GM21619 (cell line): ENCODE measurements around the gene CDKL5.
"Not testable (repeated sequence)": the region's sequence is repeated elsewhere in the genome, so short reads cannot be mapped to it uniquely, and the experiment has no call there.

Source experiments
- ATAC-seq: cut with Tn5 transposase; IDR thresholded peaks from one replicate; pipeline ENCODE4 v1.9.1; 2021; ENCODE audit not compliant: unreplicated experiment

The CDKL5 gene

DNA sequence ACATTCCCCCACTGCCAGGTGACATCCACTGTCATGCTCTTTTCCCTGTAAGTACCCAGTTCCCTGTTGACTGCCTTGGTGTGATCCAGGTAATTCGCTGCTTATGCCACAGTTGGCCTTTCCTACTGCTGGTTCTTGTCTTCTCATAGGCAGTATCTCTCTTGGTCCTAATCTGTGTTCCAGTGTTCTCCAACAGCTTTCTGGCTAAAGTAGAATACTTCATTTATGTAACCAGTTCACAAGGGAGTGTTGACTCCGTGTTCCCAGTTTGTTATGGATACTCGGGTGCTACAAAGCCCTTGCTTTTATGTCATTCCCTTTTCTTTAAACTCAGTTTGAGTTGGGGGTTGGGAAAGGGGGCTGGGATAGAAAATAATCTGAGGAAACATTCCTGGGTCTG lies 148.1 kb downstream of the CDKL5 start:
- ATAC-seq = no peak

- no peak for ATAC-seq
Measured at GRCh38 chrX:18574591-18574990, 149.2 kb downstream of the CDKL5 start.

DNA sequence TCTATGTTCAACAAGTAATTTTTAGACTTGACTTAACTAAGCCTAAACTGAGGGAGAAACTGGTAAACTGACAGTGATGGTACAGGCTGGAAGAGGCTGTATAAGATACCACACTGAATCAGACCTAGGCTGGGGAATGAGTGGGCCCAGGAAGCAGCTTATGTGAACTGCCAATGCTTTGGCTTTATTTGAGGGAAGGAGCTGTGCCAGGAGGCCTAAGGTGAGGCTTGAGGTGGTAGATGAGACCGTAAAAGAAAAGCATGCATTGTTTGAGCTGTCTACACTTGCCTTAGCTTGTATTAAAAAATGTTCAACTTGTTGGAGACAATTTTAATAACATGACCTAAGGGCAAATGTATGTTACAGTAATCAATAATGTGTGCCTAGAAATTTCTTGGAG lies 150.3 kb downstream of the CDKL5 start:
- ATAC-seq = no peak

GRCh38 chrX:18577400-18577799 lies 152.0 kb downstream of the CDKL5 start:
- no peak for ATAC-seq

- ATAC-seq = no peak
Measured at GRCh38 chrX:18578546-18578945, 153.1 kb downstream of the CDKL5 start.

- ATAC-seq = no peak
Measured at GRCh38 chrX:18579495-18579894, 154.1 kb downstream of the CDKL5 start.

DNA sequence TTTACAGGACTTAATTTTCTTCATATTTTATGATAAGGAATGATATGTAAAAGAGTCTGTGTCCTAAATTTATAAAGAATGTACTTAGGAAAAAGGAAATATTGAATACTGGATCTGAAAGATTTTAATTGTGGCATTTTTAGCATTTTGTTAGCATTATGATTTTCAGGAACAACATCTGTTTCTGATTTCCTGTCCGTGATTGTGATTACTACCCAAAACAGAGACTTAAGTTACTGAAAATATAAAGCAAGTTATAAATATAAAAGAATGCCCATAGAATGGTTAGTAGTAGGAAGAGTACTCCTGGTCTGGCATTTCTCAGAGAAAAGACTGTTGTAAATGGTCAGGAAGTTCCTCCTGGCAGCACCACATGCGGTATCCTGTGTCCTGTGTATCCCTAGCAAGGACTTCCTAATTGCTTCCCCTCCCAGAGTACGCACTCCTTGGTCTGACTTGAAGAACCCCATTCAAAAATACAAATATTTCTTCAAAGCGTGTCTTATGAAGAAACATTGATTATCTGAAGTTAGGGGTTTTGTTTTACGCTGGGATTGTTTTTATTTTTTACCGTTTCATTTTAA lies 157.6 kb downstream of the CDKL5 start:
- no peak for ATAC-seq

- not testable (repeated sequence) for ATAC-seq
Measured at GRCh38 chrX:18589292-18589691, 163.9 kb downstream of the CDKL5 start.

DNA sequence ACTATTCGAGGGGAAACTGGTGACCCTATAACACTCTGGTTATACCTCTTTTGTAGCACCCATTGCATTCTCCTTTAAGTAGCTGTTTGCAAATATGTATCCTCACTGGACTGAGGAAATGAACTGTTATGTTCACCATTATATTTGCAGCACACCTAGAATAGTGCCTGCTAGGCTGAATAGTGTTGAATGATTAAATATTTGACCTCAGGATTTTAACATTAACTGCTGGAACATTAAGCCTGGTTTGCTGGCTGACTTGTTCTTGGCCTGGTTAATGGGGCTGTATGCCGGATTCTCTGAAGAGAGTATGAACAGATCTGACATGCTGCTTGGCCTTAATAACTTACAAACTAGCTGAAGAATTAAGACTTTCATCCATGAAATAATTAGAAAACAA lies 166.4 kb downstream of the CDKL5 start:
- no peak for ATAC-seq

DNA sequence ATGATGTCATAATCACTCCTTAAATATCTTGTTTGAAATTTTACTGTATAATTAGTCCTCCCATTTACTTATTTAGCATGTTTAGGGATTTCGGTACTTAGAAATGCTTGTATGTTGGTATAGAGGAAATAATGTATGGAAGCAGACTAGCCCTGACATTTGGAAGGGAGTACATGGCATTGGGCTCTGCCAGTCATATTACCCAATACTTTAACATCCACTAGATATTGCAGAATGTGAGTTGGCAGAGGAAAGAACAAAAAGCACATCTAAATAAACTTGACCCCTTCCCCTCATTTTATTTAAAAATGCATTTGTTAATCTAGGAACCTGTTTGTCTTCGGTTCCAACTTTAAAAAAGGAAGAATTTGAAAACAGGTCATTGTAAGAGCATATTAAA lies 168.7 kb downstream of the CDKL5 start:
- no peak for ATAC-seq

DNA sequence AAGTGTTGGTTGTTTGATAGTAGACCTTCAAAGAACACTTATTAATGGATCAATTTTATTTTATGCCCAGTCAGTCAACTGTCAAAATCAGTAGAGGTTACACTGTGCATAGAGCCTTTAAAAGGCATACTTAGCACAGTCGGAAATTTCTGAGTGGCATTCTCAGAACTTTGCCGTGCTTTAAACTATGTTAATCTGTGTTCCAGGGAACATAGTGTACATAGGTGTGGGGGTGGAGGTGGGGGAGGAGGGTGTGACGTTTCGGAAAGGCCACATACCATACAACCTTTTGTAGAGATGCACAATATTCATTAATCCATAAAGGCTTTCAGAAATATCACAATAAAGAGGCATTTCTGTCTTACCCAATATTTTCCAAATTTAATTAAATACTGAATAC lies 170.7 kb downstream of the CDKL5 start:
- ATAC-seq = no peak

GRCh38 chrX:18598413-18598812 lies 173.0 kb downstream of the CDKL5 start:
- ATAC-seq = no peak

GRCh38 chrX:18607966-18608365 lies 182.6 kb downstream of the CDKL5 start:
- ATAC-seq = no peak

DNA sequence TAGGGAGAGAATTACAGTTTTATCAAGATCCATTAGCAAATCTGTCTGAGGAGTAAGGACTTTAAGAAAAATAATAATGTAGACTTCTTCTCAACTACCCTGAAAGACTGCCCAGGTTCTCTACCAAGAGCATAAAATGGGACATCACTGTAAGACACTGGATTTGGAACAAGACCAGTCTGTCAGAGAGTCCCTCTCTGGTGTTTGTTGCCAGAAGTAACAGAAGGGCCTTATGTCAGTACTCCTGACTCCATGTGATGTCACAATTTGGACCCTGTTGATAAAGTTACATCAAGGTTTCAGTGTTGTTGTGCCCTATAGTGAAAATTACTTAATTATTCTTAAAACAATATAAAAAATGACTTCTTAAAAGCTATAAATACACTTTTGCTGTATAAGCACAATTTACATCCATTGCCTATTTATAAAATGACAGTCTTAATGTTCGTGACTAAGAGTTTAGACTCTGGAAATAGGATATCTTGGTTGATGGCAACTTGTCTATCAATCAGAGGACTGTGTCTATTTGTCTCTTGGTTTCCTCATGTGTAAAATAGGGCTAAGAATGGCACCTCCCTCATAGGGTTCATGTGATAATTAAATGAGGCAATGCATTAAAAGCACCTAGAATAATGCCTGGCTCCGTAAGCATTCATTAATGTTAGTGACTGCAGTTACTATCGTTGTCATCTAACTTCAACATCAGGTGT lies 188.7 kb downstream of the CDKL5 start:
- ATAC-seq = no peak

DNA sequence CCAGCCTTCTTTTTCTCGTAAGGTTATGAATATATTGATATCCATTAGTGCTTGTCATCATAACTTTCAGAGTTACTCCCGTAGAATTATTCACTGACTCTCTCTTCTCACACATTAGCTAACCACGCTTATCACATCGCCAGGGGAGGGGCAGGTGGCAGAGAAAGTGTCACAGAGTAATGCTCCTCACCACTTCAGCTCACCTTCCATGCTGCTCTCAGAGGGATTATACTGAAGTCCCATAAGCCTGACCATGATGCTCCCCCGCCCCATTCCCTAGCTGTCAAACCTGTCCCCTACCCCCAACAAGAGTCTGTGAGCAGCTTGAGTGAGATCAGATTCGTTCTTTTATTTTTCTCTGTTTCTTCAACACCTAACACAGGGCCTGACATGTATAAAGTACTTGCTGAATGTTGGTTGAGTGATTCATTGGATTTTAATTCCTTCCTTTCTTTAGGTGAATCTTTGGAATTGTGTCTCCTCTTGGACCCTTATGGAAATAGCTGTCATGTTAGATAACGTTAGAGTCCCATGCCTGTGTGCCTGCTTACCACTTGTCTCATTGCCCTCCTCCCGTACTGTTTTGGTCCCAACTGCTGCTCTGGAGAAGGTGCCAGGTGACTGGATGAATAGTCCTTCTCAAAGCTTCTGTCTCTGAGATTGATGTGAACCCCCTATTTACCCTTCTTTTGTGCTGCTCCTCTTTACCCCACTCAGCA lies 191.4 kb downstream of the CDKL5 start:
- no peak for ATAC-seq

DNA sequence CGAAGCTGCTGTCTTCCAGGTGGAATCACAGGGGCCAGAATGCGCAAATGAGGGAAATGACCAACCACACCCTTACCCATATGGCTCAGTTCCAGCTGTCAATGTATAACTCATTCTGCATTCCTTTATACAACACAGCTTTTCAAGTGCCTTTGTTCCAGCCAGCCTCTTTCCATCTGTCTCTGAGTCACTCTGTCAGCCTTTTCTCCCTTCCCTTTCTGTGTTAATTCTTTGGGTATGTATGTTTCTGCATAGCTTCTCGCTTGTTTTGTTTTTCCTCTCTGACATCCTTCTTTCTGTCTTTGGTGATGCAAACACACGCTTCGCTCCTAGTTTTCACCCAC lies 192.0 kb downstream of the CDKL5 start:
- no peak for ATAC-seq

- no peak for ATAC-seq
Measured at GRCh38 chrX:18619288-18619687, 193.9 kb downstream of the CDKL5 start.

DNA sequence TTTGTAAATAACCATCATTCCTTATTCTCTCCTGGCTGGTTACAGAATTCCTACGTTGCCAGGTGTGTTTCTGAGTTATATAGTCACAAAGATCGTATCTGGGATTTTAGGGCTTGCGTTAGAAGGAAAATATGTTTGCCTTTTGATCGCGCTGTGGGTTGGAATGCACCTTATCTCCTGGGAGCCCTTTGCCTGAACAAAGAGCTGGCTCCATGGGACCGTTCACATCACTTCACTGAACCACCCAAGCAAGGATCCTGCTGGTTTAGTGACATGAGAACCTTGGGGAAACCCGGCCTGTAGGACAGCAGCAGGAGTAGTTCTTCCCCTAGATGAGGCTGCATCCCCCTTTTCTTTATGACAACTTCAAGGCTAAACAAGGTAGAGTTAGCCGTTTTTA lies 194.9 kb downstream of the CDKL5 start:
- ATAC-seq = no peak

GRCh38 chrX:18624599-18624998 lies 199.2 kb downstream of the CDKL5 start:
- no peak for ATAC-seq

GRCh38 chrX:18630934-18631333 lies 205.5 kb downstream of the CDKL5 start:
- no peak for ATAC-seq

DNA sequence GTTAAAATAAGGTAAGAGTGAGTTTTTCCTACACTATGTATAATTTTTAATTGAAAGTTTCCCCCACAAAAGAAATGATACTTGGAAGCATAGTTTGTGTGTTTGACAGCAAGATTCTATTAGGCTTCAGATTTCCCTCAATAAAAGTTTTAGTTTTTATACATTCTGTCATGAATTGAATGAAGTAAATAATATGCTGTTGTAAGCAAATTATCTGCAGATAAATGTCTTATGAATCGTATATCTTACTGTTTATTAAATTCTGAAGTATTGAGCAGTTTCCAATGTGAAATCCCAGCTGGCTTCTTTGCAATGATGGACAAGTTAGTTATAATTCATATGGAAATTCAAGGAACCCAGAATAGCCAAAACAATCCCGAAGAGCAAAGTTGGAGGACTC lies 213.0 kb downstream of the CDKL5 start:
- no peak for ATAC-seq

- no peak for ATAC-seq
Measured at GRCh38 chrX:18639280-18639679, 213.9 kb downstream of the CDKL5 start.

- ATAC-seq = no peak
Measured at GRCh38 chrX:18640686-18641085, 215.3 kb downstream of the CDKL5 start.
